GM12891 (cell line): ENCODE data around the gene TF.

ENCODE experiments used
- POLR2A ChIP-seq: IDR thresholded peaks from 2 replicates; pipeline ENCODE4 v1.6.1; 2011; ENCODE audit warnings: low read depth, low read length, control low read depth
- POLR2AphosphoS5 ChIP-seq: IDR thresholded peaks from 2 replicates; pipeline ENCODE4 v1.6.1; 2011; ENCODE audit warnings: low read depth, low read length, control low read depth
- POU2F2 ChIP-seq: IDR thresholded peaks from 2 replicates; pipeline ENCODE4 v1.6.1; 2011; ENCODE audit warnings: low read depth, mild to moderate bottlenecking, control low read depth, low read length, moderate library complexity
- SPI1 ChIP-seq: IDR thresholded peaks from 2 replicates; pipeline ENCODE4 v1.6.1; 2011; ENCODE audit warnings: low read depth, low read length, control low read depth
- TAF1 ChIP-seq: IDR thresholded peaks from 2 replicates; pipeline ENCODE4 v1.6.1; 2011; ENCODE audit warnings: low read depth, low read length, control low read depth

GRCh38 chr3:133758964-133759739, 13.0 kb downstream of the TF start:
- TF ChIP-seq POLR2A, result no peak
- no peak for TF ChIP-seq POLR2AphosphoS5
- no peak for TF ChIP-seq TAF1
- TF ChIP-seq SPI1, result no peak
- TF ChIP-seq POU2F2, result no peak
